NCI-H2107 treated with DMSO at 0.1 percent for 48 hours (cell line): Measurements from ENCODE around the gene AMIGO1.
"Not testable (repeated sequence)": the region's sequence is repeated elsewhere in the genome, so short reads cannot be mapped to it uniquely, and the experiment has no call there.

Source experiments
- DNase-seq: peaks from one replicate; lab custom pipeline; 2025; ENCODE audit not compliant: unreplicated experiment; lab: John Stamatoyannopoulos, UW

AMIGO1 gene

DNA sequence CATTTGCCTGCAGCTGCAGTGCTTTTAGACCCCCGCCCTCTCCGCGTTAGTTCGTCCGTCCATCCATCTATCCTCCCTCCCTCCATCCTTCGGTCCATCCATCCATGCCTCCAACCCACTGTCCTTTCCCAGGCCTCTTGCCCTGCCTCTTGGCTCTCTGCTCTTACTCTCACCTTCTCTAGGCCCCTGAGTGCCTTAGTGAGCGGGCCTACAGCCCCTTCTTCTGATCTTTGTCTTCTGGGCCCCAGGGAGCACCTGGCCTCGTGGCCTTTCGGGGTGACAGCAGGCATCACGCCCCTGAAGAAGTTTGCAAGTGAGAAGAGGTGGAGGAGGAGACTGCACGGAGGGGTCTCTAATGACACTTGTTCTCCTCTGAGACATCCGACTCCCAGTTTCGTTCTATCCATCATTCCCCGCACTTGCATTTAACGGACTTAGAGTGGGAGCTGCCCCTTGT, 25.0 kb downstream of the AMIGO1 start:
- no peak for DNase-seq

GRCh38 chr1:109483672-109484518, 25.6 kb downstream of the AMIGO1 start, which contains the start of gene ATXN7L2:
TSS of gene ATXN7L2 (plus strand) at chr1:109483905. CDS start at chr1:109483954, 49 bp downstream.
- DNase-seq: peak; percentile 83

DNA sequence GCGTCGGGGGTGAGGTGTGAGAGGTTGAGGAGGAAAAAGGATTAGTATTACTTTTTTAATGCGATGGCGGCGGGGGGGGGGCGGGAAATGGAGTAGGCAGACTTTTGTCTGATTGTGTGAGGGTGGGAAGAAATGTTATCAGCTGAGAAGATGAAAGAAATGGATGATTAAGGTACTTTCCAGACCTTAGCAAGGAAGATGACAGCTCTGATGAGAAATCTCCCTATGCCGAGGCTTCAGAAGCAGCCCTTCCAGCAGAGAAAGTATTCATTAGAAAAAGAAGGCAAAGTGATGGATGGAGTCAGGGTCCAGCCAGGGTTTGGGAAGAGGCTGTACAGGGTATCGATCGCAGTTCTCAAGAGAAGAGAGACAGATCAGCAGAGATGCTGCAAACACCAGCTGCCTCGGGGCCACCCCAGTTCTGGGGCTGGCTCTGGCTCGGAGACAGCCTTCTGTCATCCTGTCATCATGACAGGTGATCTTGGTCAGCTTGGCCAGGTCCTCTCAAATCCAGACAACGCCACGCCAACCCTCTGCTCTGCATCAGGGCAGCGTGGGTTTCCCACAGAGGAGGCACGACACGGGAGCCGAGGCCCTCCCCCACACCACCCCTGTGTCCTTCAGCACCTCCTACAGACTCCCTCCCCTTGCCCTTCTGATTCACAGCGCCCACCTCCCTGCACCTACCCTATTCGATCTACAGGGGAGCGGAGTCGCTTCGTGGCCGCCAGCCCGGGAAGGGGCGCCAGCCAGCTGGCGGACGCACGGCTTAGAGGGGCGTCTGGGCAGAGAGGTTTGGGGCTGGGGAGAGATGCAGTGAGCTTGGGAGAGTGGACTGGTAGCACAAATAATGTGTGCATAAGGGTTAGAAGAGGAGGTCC, 26.5 kb downstream of the AMIGO1 start:
- DNase-seq: no peak

- DNase-seq: no peak
Observed at GRCh38 chr1:109482242-109482641, 27.3 kb downstream of the AMIGO1 start.

DNA sequence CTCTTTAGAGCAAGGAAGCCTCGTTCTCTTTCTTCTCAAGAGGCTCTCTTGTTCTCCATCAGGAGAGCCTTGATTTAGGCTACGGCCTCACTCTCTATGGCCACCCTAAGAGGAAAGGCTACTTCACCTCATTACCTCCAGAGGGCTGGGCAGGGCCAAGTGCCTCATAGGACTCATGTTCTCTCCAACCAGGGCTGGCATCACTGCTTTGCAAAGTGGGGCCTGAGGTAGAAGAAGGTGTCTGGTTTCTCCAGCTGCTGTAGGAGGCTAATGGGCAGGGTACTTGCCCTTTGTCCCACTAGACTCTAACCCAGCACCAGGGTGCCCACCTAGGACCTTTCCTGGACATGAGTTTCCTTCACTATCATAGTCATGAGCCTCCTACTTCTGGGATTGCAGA, 27.9 kb downstream of the AMIGO1 start:
- no peak for DNase-seq

DNA sequence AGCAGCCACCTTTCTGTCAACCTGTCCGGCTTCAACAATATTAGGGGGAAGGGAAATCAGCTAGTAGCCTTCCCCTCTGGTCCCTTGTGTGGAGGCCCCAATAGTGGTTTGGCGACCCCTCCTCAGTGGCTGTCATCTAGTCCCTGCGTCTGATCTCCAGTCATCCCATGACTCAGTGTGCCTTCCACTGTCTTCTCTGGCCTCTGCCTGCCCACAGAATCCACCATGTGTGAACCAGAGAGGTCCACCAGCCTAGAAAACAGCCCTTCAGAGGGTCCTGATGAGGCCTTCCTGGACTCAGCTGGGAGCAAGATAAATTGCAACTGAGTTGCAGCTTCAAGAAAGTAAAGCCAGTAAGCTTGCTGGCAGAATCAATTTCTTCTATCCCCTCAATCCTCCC, 29.6 kb downstream of the AMIGO1 start:
- no peak for DNase-seq

GRCh38 chr1:109479311-109479710, 30.2 kb downstream of the AMIGO1 start:
- DNase-seq: no peak

DNA sequence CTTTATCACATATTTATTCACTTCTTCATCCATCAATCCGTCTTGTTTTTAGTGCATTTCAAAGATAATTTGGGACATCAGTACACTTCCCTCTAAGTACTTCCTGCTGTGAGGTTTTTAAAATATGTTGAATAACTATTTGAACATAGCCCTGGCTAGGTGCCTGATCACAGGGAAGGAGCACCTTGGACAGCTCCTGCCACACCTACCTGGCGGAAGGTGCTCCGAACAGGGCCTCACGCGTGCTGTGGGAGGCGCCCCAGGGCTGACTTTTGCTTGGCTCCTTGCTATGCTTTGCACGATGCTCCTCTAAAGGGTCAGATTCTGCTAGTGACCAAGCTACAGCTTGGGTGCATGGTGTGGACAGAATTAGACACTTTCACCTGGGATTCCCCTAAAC, 30.7 kb downstream of the AMIGO1 start:
- no peak for DNase-seq

GRCh38 chr1:109477821-109478220, 31.7 kb downstream of the AMIGO1 start:
- DNase-seq: no peak

- no peak for DNase-seq
Observed at GRCh38 chr1:109476825-109477224, 32.7 kb downstream of the AMIGO1 start.

DNA sequence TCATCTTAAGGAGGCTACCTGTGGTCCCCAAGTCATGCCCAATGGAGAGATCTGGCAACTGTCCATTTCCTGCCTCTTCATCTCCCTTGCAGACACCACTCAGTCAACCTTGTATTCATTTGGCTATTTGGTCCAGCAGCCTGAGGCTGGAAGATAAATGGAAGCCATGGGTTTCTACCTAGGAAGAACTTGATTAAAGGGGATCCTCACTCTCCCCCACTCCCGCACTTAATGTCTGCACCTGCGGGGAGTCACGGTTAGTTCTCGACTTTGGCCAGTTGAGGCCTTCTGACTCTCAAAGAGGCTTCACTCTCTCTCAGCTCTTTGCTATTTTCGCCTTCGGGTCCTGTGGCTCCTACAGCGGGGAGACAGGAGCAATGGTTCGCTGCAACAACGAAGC, 34.3 kb downstream of the AMIGO1 start:
- DNase-seq: no peak

DNA sequence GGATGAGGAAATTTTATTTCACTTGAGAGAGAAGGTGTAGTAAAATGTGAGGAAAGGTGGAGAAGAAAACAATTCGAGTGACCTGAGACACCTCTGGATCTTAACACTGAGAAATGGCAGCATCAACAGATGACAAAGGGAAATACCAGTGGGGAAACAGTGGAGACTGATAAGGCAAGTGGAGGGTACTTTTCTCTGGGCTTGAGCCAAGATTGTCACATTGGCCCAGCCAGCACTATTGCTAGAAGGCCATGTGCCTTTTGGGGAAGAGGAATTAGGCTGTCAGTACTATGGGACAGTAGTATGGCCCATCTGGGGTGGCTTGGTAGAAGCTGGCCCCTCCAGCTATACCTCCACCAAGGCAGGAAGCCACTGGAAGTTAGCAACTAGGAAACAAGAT, 34.8 kb downstream of the AMIGO1 start:
- DNase-seq: no peak

DNA sequence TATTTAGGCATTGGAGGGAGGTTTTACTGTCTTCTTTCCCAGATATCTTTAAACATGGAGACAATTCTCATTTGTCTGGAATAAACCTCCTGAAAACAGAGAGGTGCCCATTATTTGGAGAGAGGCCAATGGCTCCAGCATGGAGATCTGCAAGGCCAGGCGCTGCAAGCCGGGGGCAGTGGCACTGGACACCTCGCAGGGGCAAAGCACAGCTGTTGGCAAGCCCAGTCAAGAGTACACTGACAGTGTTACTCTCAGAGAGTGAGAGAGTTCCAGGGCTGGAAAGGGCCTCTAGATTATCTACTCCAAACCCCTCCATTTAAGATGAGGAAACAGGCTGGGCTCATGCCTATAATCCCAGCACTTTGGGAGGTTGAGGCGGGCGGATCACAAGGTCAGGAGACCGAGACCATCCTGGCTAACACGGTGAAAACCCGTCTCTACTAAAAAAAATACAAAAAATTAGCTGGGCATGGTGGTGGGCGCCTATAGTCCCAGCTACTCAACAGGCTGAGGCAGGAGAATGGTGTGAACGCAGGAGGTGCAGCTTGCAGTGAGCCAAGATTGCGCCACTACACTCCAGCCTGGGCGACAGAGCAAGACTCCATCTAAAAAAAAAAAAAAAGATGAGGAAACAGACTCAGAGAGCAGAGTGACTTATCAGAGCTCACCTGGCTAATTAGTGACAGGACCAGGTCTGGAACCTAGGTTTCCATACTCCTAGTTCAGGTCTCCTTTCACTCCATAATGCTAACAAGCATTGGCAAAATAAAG, 36.1 kb downstream of the AMIGO1 start:
- DNase-seq: not testable (repeated sequence)

DNA sequence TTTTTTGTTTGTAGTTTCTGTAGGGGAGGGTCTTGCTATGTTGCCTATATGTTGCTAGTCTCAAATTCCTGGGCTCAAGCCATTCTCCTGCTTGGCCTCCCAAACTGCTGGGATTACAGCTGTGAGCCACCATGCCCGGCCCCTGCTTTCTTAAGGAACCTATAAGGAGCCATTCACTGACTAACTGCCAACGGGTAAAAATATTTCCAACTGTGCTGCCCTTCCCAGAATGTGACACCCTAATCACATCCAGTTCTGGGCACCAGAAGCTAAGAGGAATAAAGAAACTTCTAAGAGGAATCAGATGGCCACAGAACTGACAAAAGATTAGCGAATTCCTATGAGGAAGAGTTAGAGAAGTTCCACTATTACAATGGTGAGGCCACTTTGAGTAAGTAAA, 36.7 kb downstream of the AMIGO1 start:
- no peak for DNase-seq

DNA sequence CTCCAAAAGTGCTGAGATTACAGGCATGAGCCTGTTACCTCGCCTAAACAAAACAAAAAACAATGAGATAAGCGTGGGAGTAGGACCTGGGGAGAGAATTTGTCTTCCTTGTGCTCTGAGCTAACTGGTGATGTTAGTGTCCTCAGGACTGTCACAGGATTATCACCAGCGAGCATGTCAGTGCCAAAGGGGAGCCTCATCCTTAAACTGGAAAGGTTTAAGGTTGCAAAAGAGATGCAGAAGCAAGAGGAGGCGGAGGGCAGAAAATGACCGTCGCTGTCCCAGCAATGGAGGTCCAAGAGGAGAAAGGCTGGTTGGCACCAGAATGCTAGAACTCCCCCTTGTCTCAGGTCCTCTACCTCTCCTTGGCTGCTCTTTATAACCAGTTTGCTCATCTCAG, 39.3 kb downstream of the AMIGO1 start:
- no peak for DNase-seq

- no peak for DNase-seq
Observed at GRCh38 chr1:109468903-109469302, 40.6 kb downstream of the AMIGO1 start.

DNA sequence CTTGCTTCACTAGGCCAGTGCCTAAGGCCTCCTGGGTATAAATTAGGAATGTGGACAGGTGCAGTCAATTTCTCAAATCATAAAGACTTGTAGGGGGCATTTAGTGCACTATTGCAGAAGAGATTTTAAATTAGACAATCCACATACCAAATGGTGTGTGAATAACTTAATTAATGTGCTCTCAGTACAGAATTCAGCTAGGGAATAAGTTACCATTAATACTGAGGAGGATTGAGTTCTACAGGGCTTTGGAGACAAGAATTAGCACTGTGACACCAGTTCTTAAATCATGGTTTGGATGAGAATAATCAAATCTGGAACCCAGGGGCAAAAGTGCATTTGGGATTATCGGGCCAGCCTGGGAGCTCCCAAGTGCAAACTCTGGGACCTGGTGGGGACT, 41.5 kb downstream of the AMIGO1 start:
- DNase-seq: no peak

DNA sequence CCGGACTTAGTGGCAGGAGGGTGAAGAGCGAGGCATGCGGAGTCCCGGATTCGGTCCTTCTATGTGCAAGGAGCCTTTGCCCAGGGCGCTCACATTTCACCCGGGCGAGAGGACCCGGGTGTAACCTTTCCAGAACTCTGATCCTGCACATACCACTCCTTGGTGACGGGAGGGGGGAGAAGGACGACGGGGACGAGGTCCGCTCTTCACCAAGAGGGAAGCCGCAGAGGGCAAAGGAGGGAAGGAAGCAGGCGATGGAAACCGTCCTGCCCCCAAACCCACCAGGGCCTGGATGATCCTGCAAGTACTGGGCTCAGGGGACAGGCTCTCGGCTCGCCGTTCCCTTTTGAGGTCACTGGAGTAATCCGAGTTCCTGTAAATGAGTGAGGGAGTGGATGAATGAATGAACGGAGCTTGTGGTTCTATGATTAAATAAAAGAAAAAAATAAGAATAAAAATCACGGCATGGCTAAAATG, 42.2 kb downstream of the AMIGO1 start:
- no peak for DNase-seq

GRCh38 chr1:109466452-109467300, 42.9 kb downstream of the AMIGO1 start, which contains the start of gene SYPL2:
TSS of gene SYPL2 (plus strand) at chr1:109466546. CDS start at chr1:109466844, 298 bp downstream.
- DNase-seq: no peak

GRCh38 chr1:109466125-109466451, 43.4 kb downstream of the AMIGO1 start:
- no peak for DNase-seq
